Choroid plexus epithelial cell (primary cell): ENCODE measurements around the gene LSR.

Source experiments
- DNase-seq: peaks from one replicate; pipeline ENCODE4 v3.0.0-alpha.2; 2010; ENCODE audit warnings: low read depth
- H3K4me3 ChIP-seq: 2 replicates; pipeline ENCODE4 v1.5.1; 2011; ENCODE audit warnings: low read depth, mild to moderate bottlenecking, control low read depth, low read length, moderate library complexity
- TF ChIP-seq, protein P1 (sequence below): conservative IDR thresholded peaks from 2 replicates; pipeline ENCODE4 v1.5.1; 2011; ENCODE audit warnings: low read depth, mild to moderate bottlenecking, control low read depth, inconsistent platforms, low read length, moderate library complexity

LSR gene

DNA sequence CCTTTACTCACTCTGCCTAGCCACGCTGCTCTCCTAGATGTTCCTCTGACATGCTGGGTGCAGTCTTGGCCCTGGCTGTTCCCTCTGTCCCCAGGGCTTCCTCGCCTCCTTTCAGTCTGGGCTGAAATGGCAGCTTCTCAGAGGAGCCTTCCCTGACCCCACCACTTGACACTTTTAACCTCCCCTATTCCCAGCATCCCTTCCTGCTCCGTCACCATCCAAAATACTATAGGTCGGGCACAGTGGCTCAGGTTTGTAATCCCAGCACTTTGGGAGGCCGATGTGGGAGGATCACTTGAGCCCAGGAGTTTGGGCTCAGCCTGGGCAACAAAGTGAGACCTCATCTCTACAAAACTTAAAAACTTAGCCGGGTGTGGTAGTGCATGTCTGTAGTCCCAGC is 22.9 kb upstream of the LSR start:
- TF ChIP-seq, protein P1, sequence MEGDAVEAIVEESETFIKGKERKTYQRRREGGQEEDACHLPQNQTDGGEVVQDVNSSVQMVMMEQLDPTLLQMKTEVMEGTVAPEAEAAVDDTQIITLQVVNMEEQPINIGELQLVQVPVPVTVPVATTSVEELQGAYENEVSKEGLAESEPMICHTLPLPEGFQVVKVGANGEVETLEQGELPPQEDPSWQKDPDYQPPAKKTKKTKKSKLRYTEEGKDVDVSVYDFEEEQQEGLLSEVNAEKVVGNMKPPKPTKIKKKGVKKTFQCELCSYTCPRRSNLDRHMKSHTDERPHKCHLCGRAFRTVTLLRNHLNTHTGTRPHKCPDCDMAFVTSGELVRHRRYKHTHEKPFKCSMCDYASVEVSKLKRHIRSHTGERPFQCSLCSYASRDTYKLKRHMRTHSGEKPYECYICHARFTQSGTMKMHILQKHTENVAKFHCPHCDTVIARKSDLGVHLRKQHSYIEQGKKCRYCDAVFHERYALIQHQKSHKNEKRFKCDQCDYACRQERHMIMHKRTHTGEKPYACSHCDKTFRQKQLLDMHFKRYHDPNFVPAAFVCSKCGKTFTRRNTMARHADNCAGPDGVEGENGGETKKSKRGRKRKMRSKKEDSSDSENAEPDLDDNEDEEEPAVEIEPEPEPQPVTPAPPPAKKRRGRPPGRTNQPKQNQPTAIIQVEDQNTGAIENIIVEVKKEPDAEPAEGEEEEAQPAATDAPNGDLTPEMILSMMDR = no peak
- DNase-seq = no peak
- no peak overlapping the region for H3K4me3 ChIP-seq

DNA sequence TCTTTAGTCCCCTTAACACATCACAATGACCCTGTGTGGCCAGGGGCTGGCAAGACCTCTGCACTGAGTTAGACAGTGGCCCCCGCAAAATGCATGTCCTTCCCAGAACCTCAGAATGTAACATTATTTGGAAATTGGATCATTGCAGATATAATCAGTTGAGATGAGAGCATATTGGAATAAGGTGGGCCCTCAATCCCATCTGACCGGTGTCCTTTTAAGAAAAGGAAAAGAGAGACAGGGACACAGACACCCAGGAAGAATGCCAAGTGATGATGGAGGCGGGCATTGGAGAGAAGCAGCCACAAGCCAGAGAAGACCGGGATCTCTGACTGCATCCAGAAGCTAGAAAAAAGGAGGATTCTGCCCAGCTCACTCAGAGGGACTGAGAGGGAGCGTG is 22.1 kb upstream of the LSR start:
- no peak overlapping the region for H3K4me3 ChIP-seq
- DNase-seq = no peak
- TF ChIP-seq, protein P1 = no peak

DNA sequence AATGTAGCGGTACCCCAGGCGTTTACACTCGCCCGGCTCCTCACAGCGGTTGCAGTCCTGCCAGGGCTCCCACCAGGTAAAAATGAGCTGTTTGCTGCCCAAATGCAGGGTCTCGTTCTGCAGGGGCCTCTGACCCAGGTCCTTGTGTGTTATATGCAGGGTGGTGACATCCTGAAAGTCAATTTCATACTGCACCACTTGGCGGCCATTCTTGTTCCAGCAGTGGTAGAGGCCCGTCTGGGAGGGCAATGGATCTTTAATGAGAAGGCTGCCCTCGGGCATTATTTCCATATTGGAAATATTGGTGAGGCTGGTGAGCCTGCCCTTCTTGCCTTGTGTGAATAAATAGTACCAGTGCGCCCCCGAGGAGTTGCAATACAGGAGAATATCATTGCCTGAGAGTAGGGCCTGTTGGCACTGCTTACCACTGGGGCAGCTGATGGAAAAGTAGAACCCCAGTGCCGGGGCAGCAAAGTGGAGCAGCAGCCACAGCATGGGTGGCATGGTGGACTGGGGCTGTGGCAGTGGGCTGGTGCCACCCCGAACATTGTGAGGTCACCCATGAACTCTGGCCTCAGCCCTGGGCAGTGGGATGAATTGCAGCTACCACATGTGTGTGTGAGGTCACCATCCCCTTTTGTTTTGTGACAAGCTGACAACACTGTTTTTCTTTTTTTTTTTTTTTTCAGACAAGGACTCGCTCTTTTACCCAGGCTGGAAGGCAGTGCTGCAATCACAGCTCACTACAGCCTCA is 20.4 kb upstream of the LSR start, which contains the start of gene FAM187B:
TSS of gene FAM187B (minus strand) at position 563 of the 754 bp plus-strand sequence. CDS start at position 504, 59 bp downstream.
- no peak for DNase-seq
- TF ChIP-seq, protein P1 = no peak
- no peak within 1 kb of the TSS for H3K4me3 ChIP-seq

DNA sequence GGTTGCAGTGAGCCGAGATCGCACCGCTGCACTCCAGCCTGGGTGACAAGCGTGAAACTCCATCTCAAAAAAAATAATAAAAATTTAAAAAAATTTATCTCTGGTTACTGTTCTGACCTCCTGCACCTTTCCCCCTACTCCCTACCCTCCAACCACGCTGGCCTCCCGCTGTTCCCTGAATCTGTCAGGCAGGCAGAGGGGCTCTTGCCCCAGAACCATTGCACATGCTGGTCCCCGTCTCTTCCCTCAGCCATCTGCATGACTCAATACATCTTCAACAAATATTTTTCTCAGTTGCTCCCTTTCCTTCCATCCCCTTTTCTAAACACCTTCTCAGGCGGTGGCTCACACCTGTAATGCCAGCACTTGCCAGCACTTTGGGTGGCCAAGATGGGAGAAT is 19.2 kb upstream of the LSR start:
- no peak overlapping the region for H3K4me3 ChIP-seq
- no peak for DNase-seq
- TF ChIP-seq, protein P1 = no peak

DNA sequence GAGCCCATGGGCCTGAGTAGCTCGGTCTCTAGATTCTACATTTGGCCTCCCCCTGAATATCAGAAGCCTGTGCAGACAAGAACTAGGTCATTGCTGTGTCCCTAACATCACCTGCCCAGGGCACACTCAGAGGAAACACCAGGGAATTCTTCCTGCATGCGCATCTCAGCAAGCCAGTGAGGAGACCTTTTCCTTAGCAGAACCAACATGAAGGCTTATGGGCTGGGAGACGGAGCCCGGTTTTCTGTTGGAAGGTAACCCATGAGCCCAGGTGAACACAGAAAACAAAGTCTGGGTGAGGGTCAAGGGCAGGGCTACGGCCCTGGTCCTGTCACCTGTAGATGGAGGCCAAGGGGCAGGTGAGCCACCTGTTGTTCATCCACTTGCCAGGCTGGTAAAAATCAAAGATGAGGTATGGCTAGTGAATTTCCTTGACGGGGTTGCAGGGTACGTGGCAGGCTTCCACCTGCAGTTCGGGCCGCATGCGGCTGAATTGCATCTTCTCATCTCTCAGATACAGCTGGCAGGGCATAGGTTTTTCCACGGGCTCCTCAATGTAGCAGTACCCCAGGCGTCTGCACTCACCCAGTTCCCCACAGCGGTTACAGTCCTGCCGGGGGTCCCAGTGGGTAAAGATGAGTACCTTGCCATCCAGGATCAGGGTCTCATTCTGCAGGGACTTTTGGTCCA is 16.7 kb upstream of the LSR start:
- DNase-seq = no peak
- TF ChIP-seq, protein P1 = no peak
- no peak overlapping the region for H3K4me3 ChIP-seq

DNA sequence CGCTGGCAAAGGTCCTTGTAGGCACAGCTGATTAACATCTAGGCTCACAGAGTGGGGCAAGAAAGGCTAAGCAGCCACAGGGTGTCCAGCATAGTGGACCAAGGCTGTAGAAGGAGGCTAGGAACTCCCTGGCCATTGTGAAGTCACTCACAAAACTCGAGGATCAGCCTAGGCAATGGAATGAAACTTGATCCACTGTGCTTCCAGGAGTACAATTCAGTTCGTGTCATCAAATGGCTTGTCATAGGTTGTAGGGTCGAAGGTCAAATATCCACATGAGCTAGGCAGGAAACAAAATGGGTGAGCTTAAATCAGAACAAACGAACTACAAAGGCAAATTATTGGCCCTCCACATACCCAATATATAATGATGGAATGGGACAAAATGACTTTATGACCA is 15.9 kb upstream of the LSR start:
- no peak for DNase-seq
- TF ChIP-seq, protein P1 = no peak
- H3K4me3 ChIP-seq = no peak overlapping the region
